Pancreas (tissue), 10 donors: ENCODE results near the gene SUCLG2. TPM values are rescaled to one million over a fixed set of nuclear protein-coding genes. Genes with fewer than 3 reads are reported as not detected.

Experiments
- ATAC-seq, 4 donors: fragments of 200-7000 bp; cut with Tn5 transposase; one replicate each; pipeline versions ENCODE4 v1.8.0 to v1.9.1; 2020; ENCODE audit warnings: mild to moderate bottlenecking in 4 of 4, moderate library complexity in 4 of 4
- DNase-seq, 6 donors: peaks; one replicate each; pipeline ENCODE4 v3.0.0-alpha.2; 2020
- FAIRE-seq: peaks from 2 replicates; lab custom pipeline; 2012; peaks lifted over from hg19 to GRCh38; lab: Jason Lieb, UNC
- H3K27ac ChIP-seq, 4 donors: fragments of 200-600 bp; sonication (generic); 1 replicate in 3 of 4; 2 replicates in 1 of 4; pipeline versions ENCODE4 v1.5.0 to v1.8.0; 2020
- H3K27me3 ChIP-seq, 4 donors: fragments of 200-600 bp; one replicate each; pipeline ENCODE4 v1.8.0; 2021
- H3K36me3 ChIP-seq, 3 donors: fragments of 200-600 bp; sonication (generic) in 1 of 3; one replicate each; pipeline versions ENCODE4 v1.5.0 to v1.8.0; 2020 to 2021
- H3K4me1 ChIP-seq, 3 donors: fragments of 200-600 bp; one replicate each; pipeline ENCODE4 v1.8.0; 2021
- H3K4me3 ChIP-seq, 4 donors: fragments of 200-600 bp; sonication (generic) in 2 of 4; one replicate each; pipeline versions ENCODE4 v1.5.0 to v1.8.0; 2020 to 2021
- H3K9me3 ChIP-seq, 4 donors: fragments of 200-600 bp; one replicate each; pipeline ENCODE4 v1.8.0; 2021
- CTCF ChIP-seq, 4 donors: fragments of 200-600 bp; sonication (generic) in 3 of 4; IDR thresholded peaks; one replicate each; pipeline versions ENCODE4 v1.5.0 to v1.8.0; 2021; ENCODE audit warnings: antibody characterized with exemption in 4 of 4
- WGBS, 2 donors: extraction: QIAGEN DNeasy Blood & Tissue Kit; methylation state at CpG; one replicate each; pipeline ENCODE4 v1.1.7; 2013; 5-methylcytosine and 5-hydroxymethylcytosine counted together
- intact Hi-C, 3 donors: fragments of 100-400 bp; cut with DNase I; formaldehyde crosslinking; loops; one replicate each; pipeline versions ENCODE4 v1.11.1 to v1.14.2; 2022
- polyA plus RNA-seq, 2 donors: library from polyadenylated mRNA; stranded (reverse); fragments of 200-250 nt; gene quantifications; one replicate each; pipeline ENCODE4 v1.2.3, GENCODE V29; 2013
- total RNA-seq, 6 donors: library from RNA; stranded (reverse); fragmentation: NEBNext Ultra II Directional in 4 of 6; extraction: Animal tissue kit (Norgen Biotek cat#: 25700) in 4 of 6; gene quantifications; one replicate each; pipeline versions ENCODE4 v1.2.1 to v1.2.4, GENCODE V29; 2021 to 2023
- donor health status: healthy with polysubstance abuse.
- donor health status: DM: no; HTN: no; CAD: no; lungs with moderate emphysema.
- donor health status: DM: no; HTN: no; CAD: no.
- donor health status: control.
- donor health status: control.
- donor health status: Bipolar disorder and iron deficiency.
- donor health status: DM: yes; HTN: yes; CAD: no.
- donor health status: DM: no; HTN: no; CAD: no.
- donor health status: DM: no; HTN: no; CAD: no.
- donor health status: DM: yes; HTN: yes; CAD: no.

The SUCLG2 gene
- total and polyA plus RNA-seq, 8 donors = 16.4 to 34.4 (median 28.9) TPM

DNA sequence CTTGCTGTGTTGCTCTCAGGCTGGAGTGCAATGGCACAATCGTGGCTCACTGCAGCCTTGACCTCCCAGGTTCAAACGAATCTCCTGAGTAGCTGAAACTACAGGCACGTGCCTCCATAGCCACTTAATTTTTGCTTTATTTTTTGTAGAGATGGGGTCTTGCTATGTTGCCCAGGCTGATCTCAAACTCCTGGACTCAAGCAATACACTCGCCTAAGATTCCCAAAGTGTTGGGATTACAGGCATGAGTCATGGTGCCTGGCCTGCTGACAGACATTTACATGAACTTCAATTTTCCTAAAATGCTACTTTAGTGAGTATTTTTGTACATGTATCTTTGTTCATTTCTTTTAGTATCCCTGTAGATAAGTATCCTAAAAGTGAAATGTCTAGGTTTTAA is 132.3 kb downstream of the SUCLG2 start:
- ATAC-seq (no peak), DNase-seq (no peak), FAIRE-seq (no peak)
- Histone ChIP-seq H3K4me1 (no peaks in the 10 kb centered on the region), H3K27ac (no peak overlapping the region), H3K4me3 (no peak overlapping the region), H3K9me3 (no peaks in the 10 kb centered on the region), H3K36me3 (no peaks in the 10 kb centered on the region), H3K27me3 (no peaks in the 10 kb centered on the region)
- no peak for TF ChIP-seq CTCF (IDR thresholded peaks at IDR 0.05)
- intact Hi-C loops = no loop called here
- WGBS, 2 donors = 89 to 97% methylated on average over 4 of the region's 4 CpGs

DNA sequence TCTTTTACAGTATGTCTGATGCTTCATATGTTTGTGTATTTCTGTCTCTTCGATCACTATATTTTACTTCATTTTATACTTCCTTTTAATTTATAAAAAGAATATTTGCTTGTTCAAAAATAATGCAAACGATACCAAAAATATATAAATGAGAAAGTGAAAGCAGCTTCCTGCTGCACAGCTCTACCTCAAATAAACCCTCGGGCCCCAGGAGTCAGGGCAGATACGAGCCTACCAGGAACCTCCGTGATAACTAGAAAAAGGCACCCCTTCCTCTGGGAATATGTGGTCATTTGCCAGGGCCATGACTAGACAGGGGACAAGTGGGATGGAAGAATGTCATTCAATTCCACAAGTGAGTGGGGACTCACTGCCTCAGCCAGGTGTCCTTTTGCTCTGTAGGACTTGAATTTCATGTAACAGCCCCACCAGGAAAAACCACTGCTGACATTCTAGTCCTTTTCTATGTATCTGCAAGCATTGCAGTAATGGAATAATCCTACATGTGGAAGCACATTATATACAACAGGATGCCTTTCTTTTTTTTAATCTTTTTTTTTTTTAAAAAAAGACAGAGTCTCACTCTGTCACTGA is 133.3 kb downstream of the SUCLG2 start:
- no peak for TF ChIP-seq CTCF (IDR thresholded peaks at IDR 0.05)
- Histone ChIP-seq H3K27ac (no peak overlapping the region), H3K9me3 (no peaks in the 10 kb centered on the region), H3K36me3 (no peaks in the 10 kb centered on the region), H3K4me1 (no peaks in the 10 kb centered on the region), H3K27me3 (no peaks in the 10 kb centered on the region), H3K4me3 (no peak overlapping the region)
- intact Hi-C loops = no loop called here
- FAIRE-seq (no peak), DNase-seq (no peak), ATAC-seq (no peak)
- WGBS, 2 donors = 95 to 98% methylated on average over 5 of the region's 5 CpGs

- 67 to 78% methylated on average over 4 of the region's 4 CpGs for WGBS, 2 donors
- TF ChIP-seq CTCF (IDR thresholded peaks at IDR 0.05) = no peak
- H3K27ac ChIP-seq = no peak overlapping the region
- H3K9me3 ChIP-seq = no peaks in the 10 kb centered on the region
- intact Hi-C loops = no loop called here
- no peaks in the 10 kb centered on the region for H3K4me1 ChIP-seq
- no peak overlapping the region for H3K4me3 ChIP-seq
- ATAC-seq (no peak), FAIRE-seq (no peak), DNase-seq (no peak)
- no peaks in the 10 kb centered on the region for H3K27me3 ChIP-seq
- H3K36me3 ChIP-seq = no peaks in the 10 kb centered on the region
These were observed 136.2 kb downstream of the SUCLG2 start for GRCh38 chr3:67518236-67518635.

DNA sequence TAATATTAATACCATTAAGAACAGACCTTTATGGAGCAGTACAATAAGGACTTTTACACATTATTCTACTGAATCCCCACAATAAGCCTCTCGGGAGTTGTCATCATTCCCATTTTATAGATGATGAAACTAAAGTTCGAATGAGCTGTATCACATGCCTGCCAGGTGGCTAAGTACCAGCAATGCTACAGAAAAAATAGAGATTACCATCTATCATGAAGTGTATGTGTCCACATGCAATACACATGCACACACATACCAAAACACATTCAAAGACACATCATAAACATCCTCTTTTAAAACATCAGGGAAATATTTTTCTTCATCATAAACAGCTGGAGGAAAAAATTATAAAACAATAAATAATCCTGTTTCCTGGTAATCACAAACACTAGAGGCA is 136.6 kb downstream of the SUCLG2 start:
- no peaks in the 10 kb centered on the region for H3K36me3 ChIP-seq
- 70 to 84% methylated on average over 2 of the region's 2 CpGs for WGBS, 2 donors
- no peaks in the 10 kb centered on the region for H3K27me3 ChIP-seq
- no peak overlapping the region for H3K4me3 ChIP-seq
- H3K9me3 ChIP-seq = no peaks in the 10 kb centered on the region
- no peaks in the 10 kb centered on the region for H3K4me1 ChIP-seq
- TF ChIP-seq CTCF (IDR thresholded peaks at IDR 0.05) = no peak
- intact Hi-C loops = no loop called here
- ATAC-seq (no peak), DNase-seq (no peak), FAIRE-seq (no peak)
- no peak overlapping the region for H3K27ac ChIP-seq

DNA sequence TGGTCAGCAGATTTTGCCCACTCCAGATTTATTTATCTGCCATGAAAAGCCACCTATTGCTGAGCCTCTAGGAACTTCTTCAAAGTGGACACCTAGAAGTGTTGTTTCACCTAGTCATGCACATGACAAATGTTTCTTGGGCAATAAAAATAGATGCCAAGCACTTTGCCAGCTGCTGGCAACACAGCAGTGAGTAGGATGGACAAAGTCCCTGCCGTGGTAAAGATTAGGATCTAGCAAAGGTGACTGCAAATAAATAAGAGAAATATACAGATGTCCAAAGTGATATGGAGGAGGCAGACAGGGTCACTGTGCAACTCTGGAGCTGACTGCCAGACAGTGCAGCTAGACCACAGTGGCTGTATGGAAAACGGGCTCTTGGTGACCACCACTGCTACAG is 137.9 kb downstream of the SUCLG2 start:
- no peaks in the 10 kb centered on the region for H3K4me1 ChIP-seq
- ATAC-seq = no peak

More for the DNA sequence above, 137.9 kb downstream of the SUCLG2 start:
- no peaks in the 10 kb centered on the region for H3K9me3 ChIP-seq
- WGBS, 2 donors = 50 to 58% methylated on average over 2 of the region's 2 CpGs
- H3K36me3 ChIP-seq = no peaks in the 10 kb centered on the region
- H3K27ac ChIP-seq = no peak overlapping the region
- intact Hi-C loops = no loop called here
- no peak for DNase-seq
- H3K4me3 ChIP-seq = no peak overlapping the region
- no peak for TF ChIP-seq CTCF (IDR thresholded peaks at IDR 0.05)
- H3K27me3 ChIP-seq = no peaks in the 10 kb centered on the region
- FAIRE-seq = no peak
